WTC11 (cell line): Measurements from ENCODE around the gene FHIT. TPM values are rescaled to one million over a fixed set of nuclear protein-coding genes. Genes with fewer than 3 reads are reported as not detected.

Experiments
- ATAC-seq: fragments of 200-7000 bp; cut with Tn5 transposase; 2 replicates; pipeline ENCODE4 v1.10.0; 2021; ENCODE audit warnings: mild to moderate bottlenecking, moderate library complexity
- CTCF ChIA-PET: fragments of 300-600 bp; sonication (Branson Sonifier 250); formaldehyde crosslinking; loops from one replicate; lab custom pipeline; 2021; ENCODE audit warnings: antibody characterized with exemption; lab: Charles Lee
- POLR2A ChIA-PET: fragments of 350-600 bp; sonication (Branson Sonifier 250); formaldehyde crosslinking; loops from one replicate; lab custom pipeline; 2021; ENCODE audit warnings: antibody characterized with exemption; lab: Charles Lee
- DNase-seq: peaks from one replicate; pipeline ENCODE4 v3.0.0; 2021; ENCODE audit warnings: low spot score
- H3K27ac Mint-ChIP-seq: 2 replicates; pipeline ENCODE4 v1.8.0; 2021; ENCODE audit warnings: mixed read lengths
- H3K27me3 Mint-ChIP-seq: 2 replicates; pipeline ENCODE4 v1.8.0; 2021; ENCODE audit warnings: low read depth, mild to moderate bottlenecking, moderate library complexity, mixed read lengths
- H3K36me3 Mint-ChIP-seq: 2 replicates; pipeline ENCODE4 v1.8.0; 2021; ENCODE audit warnings: mixed read lengths
- H3K4me1 Mint-ChIP-seq: 2 replicates; pipeline ENCODE4 v1.8.0; 2022; ENCODE audit warnings: mixed read lengths
- H3K4me3 Mint-ChIP-seq: 2 replicates; pipeline ENCODE4 v1.8.0; 2021; ENCODE audit warnings: mild to moderate bottlenecking, moderate library complexity, mixed read lengths
- H3K9me3 Mint-ChIP-seq: 2 replicates; pipeline ENCODE4 v1.8.0; 2021; ENCODE audit warnings: mixed read lengths
- ATF1 ChIP-seq: sonication (generic); formaldehyde crosslinking; IDR thresholded peaks from 2 replicates; pipeline ENCODE4 v1.8.1; 2023; ENCODE audit warnings: mild to moderate bottlenecking, moderate library complexity, missing genetic modification reagents
- ELF4 ChIP-seq: sonication (generic); formaldehyde crosslinking; IDR thresholded peaks from 2 replicates; pipeline ENCODE4 v1.8.1; 2022; ENCODE audit warnings: low read depth, mild to moderate bottlenecking, moderate library complexity, missing genetic modification reagents
- EMX1 ChIP-seq: fragments of 250-450 bp; sonication (Bioruptor Pico); IDR thresholded peaks from 2 replicates; pipeline ENCODE4 v1.8.0; 2021; ENCODE audit warnings: mild to moderate bottlenecking
- GTF2I ChIP-seq: fragments of 250-450 bp; sonication (Bioruptor Pico); conservative IDR thresholded peaks from 2 replicates; pipeline ENCODE4 v1.4.0; 2021; ENCODE audit warnings: mild to moderate bottlenecking
- JAZF1 ChIP-seq: fragments of 250-450 bp; sonication (Bioruptor Pico); IDR thresholded peaks from 2 replicates; pipeline ENCODE4 v1.9.0; 2021; ENCODE audit warnings: moderate library complexity, mild to moderate bottlenecking, inconsistent platforms
- JUN ChIP-seq: sonication (generic); formaldehyde crosslinking; IDR thresholded peaks from 2 replicates; pipeline ENCODE4 v1.8.0; 2023; ENCODE audit warnings: mild to moderate bottlenecking, missing genetic modification reagents
- NR2C2 ChIP-seq: sonication (generic); formaldehyde crosslinking; IDR thresholded peaks from 2 replicates; pipeline ENCODE4 v1.8.0; 2022; ENCODE audit warnings: mild to moderate bottlenecking, missing genetic modification reagents
- NR3C1 ChIP-seq: sonication (generic); formaldehyde crosslinking; conservative IDR thresholded peaks from 2 replicates; pipeline ENCODE4 v1.8.1; 2023; ENCODE audit warnings: low read depth, mild to moderate bottlenecking, missing genetic modification reagents
- PRRX2 ChIP-seq: fragments of 250-450 bp; sonication (Bioruptor Pico); IDR thresholded peaks from 2 replicates; pipeline ENCODE4 v1.8.0; 2021; ENCODE audit warnings: mild to moderate bottlenecking
- TEAD1 ChIP-seq: sonication (generic); formaldehyde crosslinking; IDR thresholded peaks from 2 replicates; pipeline ENCODE4 v1.8.0; 2022; ENCODE audit warnings: mild to moderate bottlenecking, missing genetic modification reagents
- ZBTB21 ChIP-seq: sonication (generic); formaldehyde crosslinking; IDR thresholded peaks from 2 replicates; pipeline ENCODE4 v1.8.1; 2023; ENCODE audit warnings: mild to moderate bottlenecking, missing genetic modification reagents, borderline replicate concordance
- ZNF138 ChIP-seq: sonication (generic); formaldehyde crosslinking; conservative IDR thresholded peaks from 2 replicates; pipeline ENCODE4 v1.8.1; 2022; ENCODE audit warnings: mild to moderate bottlenecking, moderate library complexity, missing genetic modification reagents
- ZNF232 ChIP-seq: sonication (generic); formaldehyde crosslinking; IDR thresholded peaks from 2 replicates; pipeline ENCODE4 v1.8.0; 2022; ENCODE audit warnings: mild to moderate bottlenecking, missing genetic modification reagents
- ZNF416 ChIP-seq: fragments of 250-450 bp; sonication (Bioruptor Pico); IDR thresholded peaks from 2 replicates; pipeline ENCODE4 v1.9.0; 2021; ENCODE audit warnings: mild to moderate bottlenecking, inconsistent platforms
- ZNF671 ChIP-seq: fragments of 250-450 bp; sonication (Bioruptor Pico); IDR thresholded peaks from 2 replicates; pipeline ENCODE4 v1.8.0; 2021; ENCODE audit warnings: mild to moderate bottlenecking
- total RNA-seq: library from RNA; stranded (reverse); gene quantifications from 3 replicates; pipeline ENCODE4 v1.2.3, GENCODE V29; 2021
- TF ChIP-seq, protein P1 (sequence below): sonication (generic); formaldehyde crosslinking; IDR thresholded peaks from 2 replicates; pipeline ENCODE4 v1.8.0; 2022; ENCODE audit warnings: mild to moderate bottlenecking, missing genetic modification reagents
- TF ChIP-seq, protein P2 (sequence below): fragments of 250-450 bp; sonication (Bioruptor Pico); IDR thresholded peaks from 2 replicates; pipeline ENCODE4 v1.8.0; 2021; ENCODE audit warnings: mild to moderate bottlenecking
- TF ChIP-seq, protein P3 (sequence below): sonication (generic); formaldehyde crosslinking; IDR thresholded peaks from 2 replicates; pipeline ENCODE4 v1.8.0; 2022; ENCODE audit warnings: mild to moderate bottlenecking, missing genetic modification reagents
- TF ChIP-seq, protein P4 (sequence below): sonication (generic); formaldehyde crosslinking; IDR thresholded peaks from 2 replicates; pipeline ENCODE4 v1.8.0; 2023; ENCODE audit warnings: missing genetic modification reagents, mild to moderate bottlenecking, borderline replicate concordance
- TF ChIP-seq, protein P5 (sequence below): sonication (generic); formaldehyde crosslinking; IDR thresholded peaks from 2 replicates; pipeline ENCODE4 v1.8.0; 2022; ENCODE audit warnings: mild to moderate bottlenecking, missing genetic modification reagents

FHIT gene
- total RNA-seq, 1 experiment from 2014 or later = 2.6 TPM

DNA sequence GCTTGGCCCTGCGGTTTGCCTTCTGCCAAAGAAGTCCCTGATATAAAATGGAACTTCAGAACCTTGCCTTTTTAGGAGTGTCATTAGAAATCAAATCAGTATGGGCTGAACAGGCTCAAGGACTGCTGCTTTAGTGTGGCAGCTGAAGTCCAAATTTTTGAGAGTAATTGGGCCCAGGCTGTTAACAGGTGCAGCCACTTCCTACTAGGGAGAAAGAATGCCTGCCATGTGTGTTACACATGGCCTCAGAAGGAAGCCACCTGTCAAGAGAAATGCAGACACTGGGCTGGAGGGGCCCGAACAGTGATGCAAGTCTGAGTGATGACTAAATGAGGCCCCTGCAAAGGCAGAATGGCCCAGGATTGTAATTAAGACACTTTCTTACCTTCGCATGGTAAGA lies 1414.7 kb downstream of the FHIT start:
- Mint-ChIP-seq H3K4me1 (no peaks in the 10 kb centered on the region), H3K27me3 (no peaks in the 10 kb centered on the region), H3K27ac (no peak overlapping the region), H3K36me3 (no peaks in the 10 kb centered on the region), H3K4me3 (no peak overlapping the region), H3K9me3 (peaks cover 15% of the 10 kb centered on the region)
- POLR2A ChIA-PET = no interaction called here
- DNase-seq (no peak), ATAC-seq (no peak)
- CTCF ChIA-PET = interaction anchor here (2.1 kb wide), 1 partner anchor 21 kb away, joined by 5 read pairs; no protein-coding TSS in a partner anchor
- TF ChIP-seq, protein P1, sequence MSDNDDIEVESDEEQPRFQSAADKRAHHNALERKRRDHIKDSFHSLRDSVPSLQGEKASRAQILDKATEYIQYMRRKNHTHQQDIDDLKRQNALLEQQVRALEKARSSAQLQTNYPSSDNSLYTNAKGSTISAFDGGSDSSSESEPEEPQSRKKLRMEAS (CRISPR knock-in tag) = no peak

DNA sequence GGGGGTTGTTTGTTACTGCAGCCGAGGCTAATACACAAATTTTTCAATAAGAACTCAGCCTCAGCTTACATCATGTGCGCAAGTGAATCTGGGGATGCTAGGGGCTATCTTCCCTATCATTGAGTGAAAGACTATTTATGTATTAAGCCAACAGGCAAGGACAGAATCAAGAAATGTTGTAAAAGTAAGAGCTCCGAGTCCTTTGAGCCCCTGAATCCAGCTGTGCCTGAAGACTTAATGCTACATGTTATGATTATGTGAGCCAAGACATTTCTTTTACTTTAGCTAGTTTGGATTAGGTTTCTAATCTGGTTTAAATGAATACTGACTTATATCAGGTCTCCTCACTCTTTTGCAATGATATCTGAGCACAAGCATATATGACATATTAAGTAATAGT lies 1418.5 kb downstream of the FHIT start:
- ChIA-PET CTCF (no interaction called here), POLR2A (no interaction called here)
- Mint-ChIP-seq H3K27ac (no peak overlapping the region), H3K27me3 (no peaks in the 10 kb centered on the region), H3K4me1 (no peaks in the 10 kb centered on the region), H3K4me3 (no peak overlapping the region), H3K36me3 (no peaks in the 10 kb centered on the region), H3K9me3 (peaks cover 15% of the 10 kb centered on the region)
- DNase-seq (no peak), ATAC-seq (no peak)
- TF ChIP-seq, protein P2, sequence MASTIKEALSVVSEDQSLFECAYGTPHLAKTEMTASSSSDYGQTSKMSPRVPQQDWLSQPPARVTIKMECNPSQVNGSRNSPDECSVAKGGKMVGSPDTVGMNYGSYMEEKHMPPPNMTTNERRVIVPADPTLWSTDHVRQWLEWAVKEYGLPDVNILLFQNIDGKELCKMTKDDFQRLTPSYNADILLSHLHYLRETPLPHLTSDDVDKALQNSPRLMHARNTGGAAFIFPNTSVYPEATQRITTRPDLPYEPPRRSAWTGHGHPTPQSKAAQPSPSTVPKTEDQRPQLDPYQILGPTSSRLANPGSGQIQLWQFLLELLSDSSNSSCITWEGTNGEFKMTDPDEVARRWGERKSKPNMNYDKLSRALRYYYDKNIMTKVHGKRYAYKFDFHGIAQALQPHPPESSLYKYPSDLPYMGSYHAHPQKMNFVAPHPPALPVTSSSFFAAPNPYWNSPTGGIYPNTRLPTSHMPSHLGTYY (CRISPR knock-in tag) = no peak
- TF ChIP-seq ZNF138 (CRISPR knock-in tag) (no peak), TEAD1 (CRISPR knock-in tag) (no peak), GTF2I (no peak), EMX1 (no peak)
- TF ChIP-seq, protein P3, sequence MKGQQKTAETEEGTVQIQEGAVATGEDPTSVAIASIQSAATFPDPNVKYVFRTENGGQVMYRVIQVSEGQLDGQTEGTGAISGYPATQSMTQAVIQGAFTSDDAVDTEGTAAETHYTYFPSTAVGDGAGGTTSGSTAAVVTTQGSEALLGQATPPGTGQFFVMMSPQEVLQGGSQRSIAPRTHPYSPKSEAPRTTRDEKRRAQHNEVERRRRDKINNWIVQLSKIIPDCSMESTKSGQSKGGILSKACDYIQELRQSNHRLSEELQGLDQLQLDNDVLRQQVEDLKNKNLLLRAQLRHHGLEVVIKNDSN (CRISPR knock-in tag) = no peak

DNA sequence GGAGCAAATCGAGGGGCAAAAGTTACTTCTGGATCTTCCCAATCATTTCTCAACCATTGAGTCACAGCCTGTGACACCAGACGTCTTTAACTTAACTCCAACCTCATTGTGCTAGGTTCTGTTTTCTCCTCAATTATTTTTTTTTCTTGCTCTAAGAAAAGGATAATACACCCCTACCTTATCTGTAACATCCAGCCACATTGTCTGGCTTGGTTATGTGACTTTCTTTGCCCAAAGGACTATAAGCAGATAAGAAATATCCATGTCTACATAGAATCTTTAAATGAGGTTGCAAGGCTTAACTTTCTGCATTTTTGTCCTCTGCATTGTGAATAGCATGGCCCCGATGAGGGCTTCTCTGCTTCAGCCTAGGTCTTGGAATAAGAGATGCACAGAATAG lies 1419.0 kb downstream of the FHIT start:
- TF ChIP-seq NR2C2 (CRISPR knock-in tag) = no peak
- no peak for TF ChIP-seq NR3C1 (CRISPR knock-in tag)
- Mint-ChIP-seq H3K4me3 (no peak overlapping the region), H3K27ac (no peak overlapping the region), H3K27me3 (no peaks in the 10 kb centered on the region), H3K36me3 (no peaks in the 10 kb centered on the region), H3K4me1 (no peaks in the 10 kb centered on the region), H3K9me3 (peaks cover 15% of the 10 kb centered on the region)
- ATAC-seq (no peak), DNase-seq (no peak)
- ChIA-PET CTCF (no interaction called here), POLR2A (no interaction called here)

DNA sequence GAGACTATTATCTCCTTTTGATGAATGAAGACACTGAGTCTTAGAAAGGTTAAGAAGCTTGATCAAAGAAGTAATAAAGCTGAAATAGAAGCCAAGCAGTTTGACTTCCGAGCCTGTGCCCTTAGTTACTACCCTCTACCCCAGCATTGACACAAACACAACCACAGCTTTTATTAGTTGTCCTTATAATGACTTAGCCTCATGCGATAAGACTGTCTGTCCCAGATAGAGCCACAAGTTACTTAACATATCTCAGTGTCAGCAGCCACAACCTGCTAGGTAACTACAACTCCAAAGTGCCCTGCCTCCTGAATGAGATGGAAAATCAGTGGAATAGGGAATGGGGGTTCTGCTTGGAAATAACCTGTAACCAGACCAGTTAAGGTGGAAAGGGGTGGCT lies 1419.9 kb downstream of the FHIT start:
- Mint-ChIP-seq H3K4me1 (no peaks in the 10 kb centered on the region), H3K27me3 (no peaks in the 10 kb centered on the region), H3K4me3 (no peak overlapping the region), H3K9me3 (peaks cover 15% of the 10 kb centered on the region), H3K27ac (no peak overlapping the region), H3K36me3 (no peaks in the 10 kb centered on the region)
- no peak for TF ChIP-seq ELF4 (CRISPR knock-in tag)
- TF ChIP-seq JUN (CRISPR knock-in tag) = no peak
- TF ChIP-seq, protein P3 (CRISPR knock-in tag) = no peak
- TF ChIP-seq ATF1 = no peak
- TF ChIP-seq ZNF671 (CRISPR knock-in tag) = no peak
- ATAC-seq = no peak
- no peak for DNase-seq
- POLR2A ChIA-PET = no interaction called here
- CTCF ChIA-PET = no interaction called here

DNA sequence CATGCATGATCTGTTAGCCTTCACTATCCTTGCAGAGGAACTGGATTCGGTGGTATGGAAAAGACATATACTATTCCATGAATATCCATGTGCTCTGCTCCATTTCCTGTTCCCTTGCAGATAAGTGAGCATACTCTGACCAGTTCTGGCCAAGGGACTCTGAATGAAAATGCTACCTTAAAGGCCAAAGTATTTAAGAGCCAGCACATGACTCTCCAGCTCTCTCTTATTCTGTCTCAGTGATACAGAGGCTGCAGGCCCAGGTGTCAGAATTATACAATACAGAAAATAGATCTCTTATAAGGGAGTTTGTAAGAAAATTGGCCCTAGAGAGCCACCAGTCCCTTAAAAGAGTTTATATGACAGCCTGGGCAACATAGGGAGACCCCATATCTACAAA lies 1421.7 kb downstream of the FHIT start:
- CTCF ChIA-PET = no interaction called here
- DNase-seq (no peak), ATAC-seq (no peak)
- POLR2A ChIA-PET = interaction anchor here (0.6 kb wide), 1 partner anchor 61 kb away, joined by 3 read pairs; no protein-coding TSS in a partner anchor
- H3K9me3 Mint-ChIP-seq = peaks cover 6% of the 10 kb centered on the region
- peaks cover 4% of the 10 kb centered on the region for H3K4me1 Mint-ChIP-seq
- no peak overlapping the region for H3K4me3 Mint-ChIP-seq
- no peaks in the 10 kb centered on the region for H3K36me3 Mint-ChIP-seq
- no peak overlapping the region for H3K27ac Mint-ChIP-seq
- no peaks in the 10 kb centered on the region for H3K27me3 Mint-ChIP-seq
- TF ChIP-seq, protein P4, sequence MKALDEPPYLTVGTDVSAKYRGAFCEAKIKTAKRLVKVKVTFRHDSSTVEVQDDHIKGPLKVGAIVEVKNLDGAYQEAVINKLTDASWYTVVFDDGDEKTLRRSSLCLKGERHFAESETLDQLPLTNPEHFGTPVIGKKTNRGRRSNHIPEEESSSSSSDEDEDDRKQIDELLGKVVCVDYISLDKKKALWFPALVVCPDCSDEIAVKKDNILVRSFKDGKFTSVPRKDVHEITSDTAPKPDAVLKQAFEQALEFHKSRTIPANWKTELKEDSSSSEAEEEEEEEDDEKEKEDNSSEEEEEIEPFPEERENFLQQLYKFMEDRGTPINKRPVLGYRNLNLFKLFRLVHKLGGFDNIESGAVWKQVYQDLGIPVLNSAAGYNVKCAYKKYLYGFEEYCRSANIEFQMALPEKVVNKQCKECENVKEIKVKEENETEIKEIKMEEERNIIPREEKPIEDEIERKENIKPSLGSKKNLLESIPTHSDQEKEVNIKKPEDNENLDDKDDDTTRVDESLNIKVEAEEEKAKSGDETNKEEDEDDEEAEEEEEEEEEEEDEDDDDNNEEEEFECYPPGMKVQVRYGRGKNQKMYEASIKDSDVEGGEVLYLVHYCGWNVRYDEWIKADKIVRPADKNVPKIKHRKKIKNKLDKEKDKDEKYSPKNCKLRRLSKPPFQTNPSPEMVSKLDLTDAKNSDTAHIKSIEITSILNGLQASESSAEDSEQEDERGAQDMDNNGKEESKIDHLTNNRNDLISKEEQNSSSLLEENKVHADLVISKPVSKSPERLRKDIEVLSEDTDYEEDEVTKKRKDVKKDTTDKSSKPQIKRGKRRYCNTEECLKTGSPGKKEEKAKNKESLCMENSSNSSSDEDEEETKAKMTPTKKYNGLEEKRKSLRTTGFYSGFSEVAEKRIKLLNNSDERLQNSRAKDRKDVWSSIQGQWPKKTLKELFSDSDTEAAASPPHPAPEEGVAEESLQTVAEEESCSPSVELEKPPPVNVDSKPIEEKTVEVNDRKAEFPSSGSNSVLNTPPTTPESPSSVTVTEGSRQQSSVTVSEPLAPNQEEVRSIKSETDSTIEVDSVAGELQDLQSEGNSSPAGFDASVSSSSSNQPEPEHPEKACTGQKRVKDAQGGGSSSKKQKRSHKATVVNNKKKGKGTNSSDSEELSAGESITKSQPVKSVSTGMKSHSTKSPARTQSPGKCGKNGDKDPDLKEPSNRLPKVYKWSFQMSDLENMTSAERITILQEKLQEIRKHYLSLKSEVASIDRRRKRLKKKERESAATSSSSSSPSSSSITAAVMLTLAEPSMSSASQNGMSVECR = no peak
- TF ChIP-seq ZNF232 = no peak
- TF ChIP-seq PRRX2 (CRISPR knock-in tag) = no peak
- TF ChIP-seq ZNF671 (CRISPR knock-in tag) = no peak
- TF ChIP-seq, protein P5, sequence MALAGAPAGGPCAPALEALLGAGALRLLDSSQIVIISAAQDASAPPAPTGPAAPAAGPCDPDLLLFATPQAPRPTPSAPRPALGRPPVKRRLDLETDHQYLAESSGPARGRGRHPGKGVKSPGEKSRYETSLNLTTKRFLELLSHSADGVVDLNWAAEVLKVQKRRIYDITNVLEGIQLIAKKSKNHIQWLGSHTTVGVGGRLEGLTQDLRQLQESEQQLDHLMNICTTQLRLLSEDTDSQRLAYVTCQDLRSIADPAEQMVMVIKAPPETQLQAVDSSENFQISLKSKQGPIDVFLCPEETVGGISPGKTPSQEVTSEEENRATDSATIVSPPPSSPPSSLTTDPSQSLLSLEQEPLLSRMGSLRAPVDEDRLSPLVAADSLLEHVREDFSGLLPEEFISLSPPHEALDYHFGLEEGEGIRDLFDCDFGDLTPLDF (CRISPR knock-in tag) = no peak
- no peak for TF ChIP-seq ZNF416 (CRISPR knock-in tag)
- no peak for TF ChIP-seq JAZF1
- TF ChIP-seq ZBTB21 (CRISPR knock-in tag) = no peak
